Measurements from ENCODE around the gene SIN3B. TPM values are rescaled to one million over a fixed set of nuclear protein-coding genes. Genes with fewer than 3 reads are reported as not detected.
"Not testable (repeated sequence)": the region's sequence is repeated elsewhere in the genome, so short reads cannot be mapped to it uniquely, and the experiment has no call there.

The SIN3B gene
- total and polyA plus RNA-seq, 2 experiments from 2014 or later, result 14.9 to 18.7 TPM

- Histone ChIP-seq H3K9me3 (ENCODE audit: low read depth) (no peaks in the 10 kb centered on the region), H3K9me2 (ENCODE audit: insufficient read depth) (no peaks in the 10 kb centered on the region), H3K27ac (no peak overlapping the region), H3K4me3 (no peak overlapping the region), H2AFZ (no peak overlapping the region), H3K9ac (no peak overlapping the region), H3F3A (ENCODE audit: insufficient read depth) (no peaks in the 10 kb centered on the region), H3K4me2 (ENCODE audit: unreplicated experiment) (no peak overlapping the region), H3K79me2 (ENCODE audit: insufficient read depth) (no peaks in the 10 kb centered on the region), H3K27me3 (replicated peaks; ENCODE audit: insufficient read depth) (no peaks in the 10 kb centered on the region), H4K20me1 (ENCODE audit: insufficient read depth) (no peaks in the 10 kb centered on the region), H3K4me1 (ENCODE audit: insufficient read depth) (no peaks in the 10 kb centered on the region), H3K36me3 (ENCODE audit: low read depth) (no peaks in the 10 kb centered on the region)
- DNase-seq, result no peak
- 52 to 55% methylated on average over 16 to 17 of the region's 17 CpGs for WGBS, 2 experiments (ENCODE audit: low coverage in 1 of 2, low lambda C conversion rate in 2 of 2, missing lambda C conversion rate in 2 of 2)
- no peak for TF ChIP-seq EZH2phosphoT487 (IDR thresholded peaks at IDR 0.05; ENCODE audit: insufficient read depth, low read depth)
- no peak for TF ChIP-seq EZH2 (IDR thresholded peaks at IDR 0.05; ENCODE audit: insufficient read depth, poor library complexity, severe bottlenecking)
- in situ Hi-C loops (cut with MboI), result no loop called here
Observed at GRCh38 chr19:16794456-16795441, 34.4 kb upstream of the SIN3B start.

GRCh38 chr19:16795731-16796130 is 33.5 kb upstream of the SIN3B start:
- no peaks in the 10 kb centered on the region for H3K36me3 ChIP-seq (ENCODE audit: low read depth)
- no peaks in the 10 kb centered on the region for H3K9me3 ChIP-seq (ENCODE audit: low read depth)
- H4K20me1 ChIP-seq (ENCODE audit: insufficient read depth), result no peaks in the 10 kb centered on the region
- no peak for DNase-seq
- no peaks in the 10 kb centered on the region for H3K9me2 ChIP-seq (ENCODE audit: insufficient read depth)
- H3K4me2 ChIP-seq (ENCODE audit: unreplicated experiment), result no peak overlapping the region
- H3K79me2 ChIP-seq (ENCODE audit: insufficient read depth), result no peaks in the 10 kb centered on the region
- H3K27ac ChIP-seq, result no peak overlapping the region
- in situ Hi-C loops (cut with MboI), result no loop called here
- no peak overlapping the region for H2AFZ ChIP-seq
- H3F3A ChIP-seq (ENCODE audit: insufficient read depth), result no peaks in the 10 kb centered on the region
- no peak for TF ChIP-seq EZH2phosphoT487 (IDR thresholded peaks at IDR 0.05; ENCODE audit: insufficient read depth, low read depth)
- TF ChIP-seq EZH2 (IDR thresholded peaks at IDR 0.05; ENCODE audit: insufficient read depth, poor library complexity, severe bottlenecking), result no peak
- no peaks in the 10 kb centered on the region for H3K4me1 ChIP-seq (ENCODE audit: insufficient read depth)
- H3K4me3 ChIP-seq, result no peak overlapping the region
- no peak overlapping the region for H3K9ac ChIP-seq
- 24 to 39% methylated on average over 3 of the region's 3 CpGs for WGBS, 2 experiments (ENCODE audit: low coverage in 1 of 2, low lambda C conversion rate in 2 of 2, missing lambda C conversion rate in 2 of 2)
- no peaks in the 10 kb centered on the region for H3K27me3 ChIP-seq (replicated peaks; ENCODE audit: insufficient read depth)

- Histone ChIP-seq H2AFZ (no peak overlapping the region), H3K9me3 (ENCODE audit: low read depth) (no peaks in the 10 kb centered on the region), H3K79me2 (ENCODE audit: insufficient read depth) (no peaks in the 10 kb centered on the region), H3K36me3 (ENCODE audit: low read depth) (no peaks in the 10 kb centered on the region), H3K4me2 (ENCODE audit: unreplicated experiment) (no peak overlapping the region), H3K4me1 (ENCODE audit: insufficient read depth) (no peaks in the 10 kb centered on the region), H3F3A (ENCODE audit: insufficient read depth) (no peaks in the 10 kb centered on the region), H3K27ac (no peak overlapping the region), H3K9ac (no peak overlapping the region), H3K27me3 (replicated peaks; ENCODE audit: insufficient read depth) (no peaks in the 10 kb centered on the region), H3K9me2 (ENCODE audit: insufficient read depth) (no peaks in the 10 kb centered on the region), H4K20me1 (ENCODE audit: insufficient read depth) (no peaks in the 10 kb centered on the region), H3K4me3 (no peak overlapping the region)
- in situ Hi-C loops (cut with MboI), result no loop called here
- no peak for TF ChIP-seq EZH2 (IDR thresholded peaks at IDR 0.05; ENCODE audit: insufficient read depth, poor library complexity, severe bottlenecking)
- TF ChIP-seq EZH2phosphoT487 (IDR thresholded peaks at IDR 0.05; ENCODE audit: insufficient read depth, low read depth), result no peak
- 52 to 63% methylated on average over 3 of the region's 3 CpGs for WGBS, 2 experiments (ENCODE audit: low coverage in 1 of 2, low lambda C conversion rate in 2 of 2, missing lambda C conversion rate in 2 of 2)
- no peak for DNase-seq
Observed at GRCh38 chr19:16797876-16798275, 31.3 kb upstream of the SIN3B start.

GRCh38 chr19:16798326-16798725 is 30.9 kb upstream of the SIN3B start:
- H3K27me3 ChIP-seq (replicated peaks; ENCODE audit: insufficient read depth); H3K4me3 ChIP-seq; H3K27ac ChIP-seq; H3K9me2 ChIP-seq (ENCODE audit: insufficient read depth); H2AFZ ChIP-seq; H3K9me3 ChIP-seq (ENCODE audit: low read depth); H4K20me1 ChIP-seq (ENCODE audit: insufficient read depth); H3F3A ChIP-seq (ENCODE audit: insufficient read depth); in situ Hi-C loops (cut with MboI); H3K36me3 ChIP-seq (ENCODE audit: low read depth); H3K9ac ChIP-seq; H3K79me2 ChIP-seq (ENCODE audit: insufficient read depth); DNase-seq; H3K4me2 ChIP-seq (ENCODE audit: unreplicated experiment); H3K4me1 ChIP-seq (ENCODE audit: insufficient read depth): not testable (repeated sequence)
- WGBS, 2 experiments (ENCODE audit: low coverage in 1 of 2, low lambda C conversion rate in 2 of 2, missing lambda C conversion rate in 2 of 2), result 62 to 65% methylated on average over 6 of the region's 6 CpGs

All from GM23248 (cell line).